GM23338 (cell line): ENCODE results near the gene TAF4. TPM values are rescaled to one million over a fixed set of nuclear protein-coding genes. Genes with fewer than 3 reads are reported as not detected.
A peak's percentile ranks its signal among the peaks of the same experiment; 100 is the strongest.

ENCODE experiments used
- ATAC-seq: fragments of 200-7000 bp; cut with Tn5 transposase; 3 replicates; pipeline ENCODE4 v1.9.1; 2020
- DNase-seq: peaks from one replicate; pipeline ENCODE4 v3.0.0-alpha.2; 2015; ENCODE audit warnings: low spot score
- H2AFZ ChIP-seq: fragments of 200-600 bp; sonication (generic); 2 replicates; pipeline ENCODE4 v1.8.0; 2016; ENCODE audit warnings: antibody characterized with exemption, mild to moderate bottlenecking, moderate library complexity
- H3F3A ChIP-seq: fragments of 200-600 bp; sonication (generic); replicated peaks from 2 replicates; pipeline ENCODE4 v1.8.0; 2017; ENCODE audit warnings: antibody characterized with exemption, mixed run types, low read depth
- H3K27ac ChIP-seq: fragments of 200-600 bp; sonication (generic); 2 replicates; pipeline ENCODE4 v1.6.1; 2016; ENCODE audit warnings: low read depth
- H3K27me3 ChIP-seq: fragments of 200-600 bp; sonication (generic); 2 replicates; pipeline ENCODE4 v1.8.0; 2016; ENCODE audit warnings: mild to moderate bottlenecking, mixed run types, moderate library complexity; ENCODE audit not compliant: insufficient read depth
- H3K36me3 ChIP-seq: fragments of 200-600 bp; sonication (generic); 2 replicates; pipeline ENCODE4 v1.8.0; 2016; ENCODE audit warnings: mild to moderate bottlenecking; ENCODE audit not compliant: insufficient read depth
- H3K4me1 ChIP-seq: fragments of 200-600 bp; sonication (generic); 2 replicates; pipeline ENCODE4 v1.8.0; 2016; ENCODE audit warnings: mild to moderate bottlenecking, moderate library complexity; ENCODE audit not compliant: insufficient read depth
- H3K4me2 ChIP-seq: fragments of 200-600 bp; sonication (generic); 2 replicates; pipeline ENCODE4 v1.7.1; 2017; ENCODE audit warnings: mixed run types
- H3K4me3 ChIP-seq: fragments of 200-600 bp; sonication (generic); 2 replicates; pipeline ENCODE4 v1.6.1; 2016; ENCODE audit warnings: mixed run types
- H3K79me2 ChIP-seq: fragments of 200-600 bp; sonication (generic); replicated peaks from 2 replicates; pipeline ENCODE4 v1.8.0; 2017; ENCODE audit warnings: mild to moderate bottlenecking; ENCODE audit not compliant: insufficient read depth
- H3K9me2 ChIP-seq: fragments of 200-600 bp; sonication (generic); 2 replicates; pipeline ENCODE4 v1.8.0; 2017; ENCODE audit not compliant: insufficient read depth
- H4K20me1 ChIP-seq: fragments of 200-600 bp; sonication (generic); replicated peaks from 2 replicates; pipeline ENCODE4 v1.8.0; 2017; ENCODE audit warnings: mild to moderate bottlenecking; ENCODE audit not compliant: insufficient read depth
- H3K27ac Mint-ChIP-seq: 2 replicates; pipeline ENCODE4 v1.8.0; 2020; ENCODE audit warnings: inconsistent platforms, mild to moderate bottlenecking, moderate library complexity, mixed read lengths
- H3K27me3 Mint-ChIP-seq: 3 replicates; pipeline ENCODE4 v1.8.0; 2022; ENCODE audit warnings: low read depth, mild to moderate bottlenecking, moderate library complexity, mixed read lengths, inconsistent platforms; ENCODE audit not compliant: insufficient read depth, poor library complexity
- H3K36me3 Mint-ChIP-seq: 3 replicates; pipeline ENCODE4 v1.8.0; 2021; ENCODE audit warnings: low read depth, mild to moderate bottlenecking, inconsistent platforms, moderate library complexity, mixed read lengths
- H3K4me1 Mint-ChIP-seq: 3 replicates; pipeline ENCODE4 v1.8.0; 2020; ENCODE audit warnings: mild to moderate bottlenecking, inconsistent platforms, mixed read lengths
- H3K4me3 Mint-ChIP-seq: 3 replicates; pipeline ENCODE4 v1.8.0; 2021; ENCODE audit warnings: moderate library complexity, mild to moderate bottlenecking, inconsistent platforms, mixed read lengths
- H3K9me3 Mint-ChIP-seq: 3 replicates; pipeline ENCODE4 v1.8.0; 2020; ENCODE audit warnings: moderate library complexity, mild to moderate bottlenecking, inconsistent platforms, mixed read lengths
- CREB1 ChIP-seq: fragments of 250-450 bp; sonication (Bioruptor Pico); IDR thresholded peaks from 2 replicates; pipeline ENCODE4 v1.5.0; 2020; ENCODE audit warnings: low read depth, mild to moderate bottlenecking, moderate library complexity
- EZH2 ChIP-seq: fragments of 200-600 bp; sonication (generic); IDR thresholded peaks from one replicate; pipeline ENCODE4 v1.8.0; 2017; ENCODE audit warnings: antibody characterized with exemption, mild to moderate bottlenecking, low read depth; ENCODE audit not compliant: unreplicated experiment
- EZH2phosphoT487 ChIP-seq: fragments of 200-600 bp; sonication (generic); IDR thresholded peaks from one replicate; pipeline ENCODE4 v1.8.1; 2018; ENCODE audit warnings: antibody characterized with exemption; ENCODE audit not compliant: unreplicated experiment
- JUNB ChIP-seq: IDR thresholded peaks from one replicate; pipeline ENCODE4 v1.6.1; 2016; ENCODE audit warnings: antibody characterized with exemption; ENCODE audit not compliant: unreplicated experiment
- NANOG ChIP-seq: IDR thresholded peaks from 2 replicates; pipeline ENCODE4 v1.6.1; 2016; ENCODE audit warnings: antibody characterized with exemption, borderline replicate concordance
- POLR2AphosphoS5 ChIP-seq: IDR thresholded peaks from 2 replicates; pipeline ENCODE4 v1.6.1; 2016; ENCODE audit warnings: antibody characterized with exemption, low read depth
- STAT1 ChIP-seq: IDR thresholded peaks from one replicate; pipeline ENCODE4 v1.6.1; 2016; ENCODE audit warnings: antibody characterized with exemption; ENCODE audit not compliant: unreplicated experiment
- ZNF114 ChIP-seq: fragments of 250-450 bp; sonication (Bioruptor Pico); IDR thresholded peaks from 2 replicates; pipeline ENCODE4 v1.5.0; 2020; ENCODE audit warnings: mild to moderate bottlenecking, moderate library complexity
- ZNF331 ChIP-seq: fragments of 250-450 bp; sonication (Bioruptor Pico); IDR thresholded peaks from 2 replicates; pipeline ENCODE4 v1.5.0; 2020; ENCODE audit warnings: low read depth, mild to moderate bottlenecking, moderate library complexity
- polyA plus RNA-seq: library from polyadenylated mRNA; unstranded; fragments of >200 nt; fragmentation: Nextera tagmentation; extraction: Ambion mirVana; gene quantifications from 2 replicates; pipeline ENCODE4 v1.2.1, GENCODE V29; 2016
- total RNA-seq: library from RNA; depleted of rRNA; stranded (reverse); fragments of >200 nt; shearing (Covaris generic); gene quantifications from 2 replicates; pipeline ENCODE4 v1.2.3, GENCODE V29; 2014
- TF ChIP-seq, protein P1 (sequence below), 2 experiments: fragments of 200-600 bp in 1 of 2; sonication (generic) in 1 of 2; conservative IDR thresholded peaks; 2 replicates each; pipeline versions ENCODE4 v1.5.1 to v1.6.1; 2016 to 2017; ENCODE audit warnings: antibody characterized with exemption in 2 of 2, low read depth in 2 of 2, mild to moderate bottlenecking in 2 of 2, moderate library complexity in 1 of 2
- TF ChIP-seq, protein P2 (sequence below): IDR thresholded peaks from one replicate; pipeline ENCODE4 v1.6.1; 2018; ENCODE audit warnings: antibody characterized with exemption; ENCODE audit not compliant: unreplicated experiment
- TF ChIP-seq, protein P3 (sequence below): IDR thresholded peaks from 2 replicates; pipeline ENCODE4 v1.6.1; 2016; ENCODE audit warnings: antibody characterized with exemption
- TF ChIP-seq, protein P4 (sequence below): fragments of 250-450 bp; sonication (Bioruptor Pico); IDR thresholded peaks from 2 replicates; pipeline ENCODE4 v1.5.0; 2020; ENCODE audit warnings: mild to moderate bottlenecking, moderate library complexity

TAF4 gene
- total and polyA plus RNA-seq, 2 experiments from 2014 or later: 7.2 to 60.0 TPM

DNA sequence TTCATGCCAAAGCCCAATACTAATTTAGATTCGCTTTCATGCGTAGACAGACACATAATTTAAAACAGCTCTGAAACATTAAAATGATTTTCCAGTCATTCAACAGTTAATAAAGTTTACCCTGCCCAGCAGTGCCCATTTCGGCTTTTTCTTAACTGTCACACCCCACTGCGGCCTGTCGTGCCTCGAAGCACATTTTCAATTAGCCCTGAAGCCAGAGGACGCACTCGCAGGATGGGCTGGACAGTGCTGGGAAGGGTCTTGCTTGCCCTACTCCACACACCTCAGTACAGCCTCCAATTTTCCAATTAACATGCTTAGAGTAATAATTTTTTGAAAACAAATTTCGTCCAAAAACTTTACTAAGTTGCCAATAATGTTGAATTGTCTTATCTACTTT is 35.3 kb downstream of the TAF4 start:
- Histone ChIP-seq H3K79me2 (peaks cover 100% of the 10 kb centered on the region), H3K4me1 (peaks cover 29% of the 10 kb centered on the region), H2AFZ (no peak overlapping the region), H3K4me3 (no peak overlapping the region), H3K27ac (peak overlapping the region; percentile 32; the same call in 1 of the 2 replicates), H3K27me3 (no peaks in the 10 kb centered on the region), H3K4me2 (no peak overlapping the region), H3F3A (no peaks in the 10 kb centered on the region), H3K36me3 (no peaks in the 10 kb centered on the region), H3K9me2 (no peaks in the 10 kb centered on the region), H4K20me1 (peaks cover 80% of the 10 kb centered on the region)
- H3K27ac Mint-ChIP-seq: 0 out of 2 replicates have a peak overlapping the region, but pooled peaks have one; percentile 43
- H3K4me3 Mint-ChIP-seq: no peak overlapping the region
- peaks cover 61% of the 10 kb centered on the region for H3K4me1 Mint-ChIP-seq
- H3K27me3 Mint-ChIP-seq: peaks cover 9% of the 10 kb centered on the region
- H3K36me3 Mint-ChIP-seq: no peaks in the 10 kb centered on the region
- DNase-seq: no peak
- no peak for ATAC-seq
- no peaks in the 10 kb centered on the region for H3K9me3 Mint-ChIP-seq
- no peak for TF ChIP-seq STAT1
- no peak for TF ChIP-seq NANOG
- TF ChIP-seq ZNF114 (CRISPR knock-in tag): no peak
- no peak for TF ChIP-seq POLR2AphosphoS5
- no peak for TF ChIP-seq CREB1
- no peak for TF ChIP-seq JUNB
- TF ChIP-seq, protein P1, sequence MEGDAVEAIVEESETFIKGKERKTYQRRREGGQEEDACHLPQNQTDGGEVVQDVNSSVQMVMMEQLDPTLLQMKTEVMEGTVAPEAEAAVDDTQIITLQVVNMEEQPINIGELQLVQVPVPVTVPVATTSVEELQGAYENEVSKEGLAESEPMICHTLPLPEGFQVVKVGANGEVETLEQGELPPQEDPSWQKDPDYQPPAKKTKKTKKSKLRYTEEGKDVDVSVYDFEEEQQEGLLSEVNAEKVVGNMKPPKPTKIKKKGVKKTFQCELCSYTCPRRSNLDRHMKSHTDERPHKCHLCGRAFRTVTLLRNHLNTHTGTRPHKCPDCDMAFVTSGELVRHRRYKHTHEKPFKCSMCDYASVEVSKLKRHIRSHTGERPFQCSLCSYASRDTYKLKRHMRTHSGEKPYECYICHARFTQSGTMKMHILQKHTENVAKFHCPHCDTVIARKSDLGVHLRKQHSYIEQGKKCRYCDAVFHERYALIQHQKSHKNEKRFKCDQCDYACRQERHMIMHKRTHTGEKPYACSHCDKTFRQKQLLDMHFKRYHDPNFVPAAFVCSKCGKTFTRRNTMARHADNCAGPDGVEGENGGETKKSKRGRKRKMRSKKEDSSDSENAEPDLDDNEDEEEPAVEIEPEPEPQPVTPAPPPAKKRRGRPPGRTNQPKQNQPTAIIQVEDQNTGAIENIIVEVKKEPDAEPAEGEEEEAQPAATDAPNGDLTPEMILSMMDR (conservative IDR thresholded peaks at IDR 0.05; ENCODE audit: low read depth in 2 of 2): no peak
- TF ChIP-seq, protein P2, sequence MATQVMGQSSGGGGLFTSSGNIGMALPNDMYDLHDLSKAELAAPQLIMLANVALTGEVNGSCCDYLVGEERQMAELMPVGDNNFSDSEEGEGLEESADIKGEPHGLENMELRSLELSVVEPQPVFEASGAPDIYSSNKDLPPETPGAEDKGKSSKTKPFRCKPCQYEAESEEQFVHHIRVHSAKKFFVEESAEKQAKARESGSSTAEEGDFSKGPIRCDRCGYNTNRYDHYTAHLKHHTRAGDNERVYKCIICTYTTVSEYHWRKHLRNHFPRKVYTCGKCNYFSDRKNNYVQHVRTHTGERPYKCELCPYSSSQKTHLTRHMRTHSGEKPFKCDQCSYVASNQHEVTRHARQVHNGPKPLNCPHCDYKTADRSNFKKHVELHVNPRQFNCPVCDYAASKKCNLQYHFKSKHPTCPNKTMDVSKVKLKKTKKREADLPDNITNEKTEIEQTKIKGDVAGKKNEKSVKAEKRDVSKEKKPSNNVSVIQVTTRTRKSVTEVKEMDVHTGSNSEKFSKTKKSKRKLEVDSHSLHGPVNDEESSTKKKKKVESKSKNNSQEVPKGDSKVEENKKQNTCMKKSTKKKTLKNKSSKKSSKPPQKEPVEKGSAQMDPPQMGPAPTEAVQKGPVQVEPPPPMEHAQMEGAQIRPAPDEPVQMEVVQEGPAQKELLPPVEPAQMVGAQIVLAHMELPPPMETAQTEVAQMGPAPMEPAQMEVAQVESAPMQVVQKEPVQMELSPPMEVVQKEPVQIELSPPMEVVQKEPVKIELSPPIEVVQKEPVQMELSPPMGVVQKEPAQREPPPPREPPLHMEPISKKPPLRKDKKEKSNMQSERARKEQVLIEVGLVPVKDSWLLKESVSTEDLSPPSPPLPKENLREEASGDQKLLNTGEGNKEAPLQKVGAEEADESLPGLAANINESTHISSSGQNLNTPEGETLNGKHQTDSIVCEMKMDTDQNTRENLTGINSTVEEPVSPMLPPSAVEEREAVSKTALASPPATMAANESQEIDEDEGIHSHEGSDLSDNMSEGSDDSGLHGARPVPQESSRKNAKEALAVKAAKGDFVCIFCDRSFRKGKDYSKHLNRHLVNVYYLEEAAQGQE: no peak
- TF ChIP-seq, protein P3, sequence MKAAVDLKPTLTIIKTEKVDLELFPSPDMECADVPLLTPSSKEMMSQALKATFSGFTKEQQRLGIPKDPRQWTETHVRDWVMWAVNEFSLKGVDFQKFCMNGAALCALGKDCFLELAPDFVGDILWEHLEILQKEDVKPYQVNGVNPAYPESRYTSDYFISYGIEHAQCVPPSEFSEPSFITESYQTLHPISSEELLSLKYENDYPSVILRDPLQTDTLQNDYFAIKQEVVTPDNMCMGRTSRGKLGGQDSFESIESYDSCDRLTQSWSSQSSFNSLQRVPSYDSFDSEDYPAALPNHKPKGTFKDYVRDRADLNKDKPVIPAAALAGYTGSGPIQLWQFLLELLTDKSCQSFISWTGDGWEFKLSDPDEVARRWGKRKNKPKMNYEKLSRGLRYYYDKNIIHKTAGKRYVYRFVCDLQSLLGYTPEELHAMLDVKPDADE: no peak
- TF ChIP-seq EZH2phosphoT487: no peak
- no peak for TF ChIP-seq EZH2
- no peak for TF ChIP-seq ZNF331 (CRISPR knock-in tag)
- TF ChIP-seq, protein P4, sequence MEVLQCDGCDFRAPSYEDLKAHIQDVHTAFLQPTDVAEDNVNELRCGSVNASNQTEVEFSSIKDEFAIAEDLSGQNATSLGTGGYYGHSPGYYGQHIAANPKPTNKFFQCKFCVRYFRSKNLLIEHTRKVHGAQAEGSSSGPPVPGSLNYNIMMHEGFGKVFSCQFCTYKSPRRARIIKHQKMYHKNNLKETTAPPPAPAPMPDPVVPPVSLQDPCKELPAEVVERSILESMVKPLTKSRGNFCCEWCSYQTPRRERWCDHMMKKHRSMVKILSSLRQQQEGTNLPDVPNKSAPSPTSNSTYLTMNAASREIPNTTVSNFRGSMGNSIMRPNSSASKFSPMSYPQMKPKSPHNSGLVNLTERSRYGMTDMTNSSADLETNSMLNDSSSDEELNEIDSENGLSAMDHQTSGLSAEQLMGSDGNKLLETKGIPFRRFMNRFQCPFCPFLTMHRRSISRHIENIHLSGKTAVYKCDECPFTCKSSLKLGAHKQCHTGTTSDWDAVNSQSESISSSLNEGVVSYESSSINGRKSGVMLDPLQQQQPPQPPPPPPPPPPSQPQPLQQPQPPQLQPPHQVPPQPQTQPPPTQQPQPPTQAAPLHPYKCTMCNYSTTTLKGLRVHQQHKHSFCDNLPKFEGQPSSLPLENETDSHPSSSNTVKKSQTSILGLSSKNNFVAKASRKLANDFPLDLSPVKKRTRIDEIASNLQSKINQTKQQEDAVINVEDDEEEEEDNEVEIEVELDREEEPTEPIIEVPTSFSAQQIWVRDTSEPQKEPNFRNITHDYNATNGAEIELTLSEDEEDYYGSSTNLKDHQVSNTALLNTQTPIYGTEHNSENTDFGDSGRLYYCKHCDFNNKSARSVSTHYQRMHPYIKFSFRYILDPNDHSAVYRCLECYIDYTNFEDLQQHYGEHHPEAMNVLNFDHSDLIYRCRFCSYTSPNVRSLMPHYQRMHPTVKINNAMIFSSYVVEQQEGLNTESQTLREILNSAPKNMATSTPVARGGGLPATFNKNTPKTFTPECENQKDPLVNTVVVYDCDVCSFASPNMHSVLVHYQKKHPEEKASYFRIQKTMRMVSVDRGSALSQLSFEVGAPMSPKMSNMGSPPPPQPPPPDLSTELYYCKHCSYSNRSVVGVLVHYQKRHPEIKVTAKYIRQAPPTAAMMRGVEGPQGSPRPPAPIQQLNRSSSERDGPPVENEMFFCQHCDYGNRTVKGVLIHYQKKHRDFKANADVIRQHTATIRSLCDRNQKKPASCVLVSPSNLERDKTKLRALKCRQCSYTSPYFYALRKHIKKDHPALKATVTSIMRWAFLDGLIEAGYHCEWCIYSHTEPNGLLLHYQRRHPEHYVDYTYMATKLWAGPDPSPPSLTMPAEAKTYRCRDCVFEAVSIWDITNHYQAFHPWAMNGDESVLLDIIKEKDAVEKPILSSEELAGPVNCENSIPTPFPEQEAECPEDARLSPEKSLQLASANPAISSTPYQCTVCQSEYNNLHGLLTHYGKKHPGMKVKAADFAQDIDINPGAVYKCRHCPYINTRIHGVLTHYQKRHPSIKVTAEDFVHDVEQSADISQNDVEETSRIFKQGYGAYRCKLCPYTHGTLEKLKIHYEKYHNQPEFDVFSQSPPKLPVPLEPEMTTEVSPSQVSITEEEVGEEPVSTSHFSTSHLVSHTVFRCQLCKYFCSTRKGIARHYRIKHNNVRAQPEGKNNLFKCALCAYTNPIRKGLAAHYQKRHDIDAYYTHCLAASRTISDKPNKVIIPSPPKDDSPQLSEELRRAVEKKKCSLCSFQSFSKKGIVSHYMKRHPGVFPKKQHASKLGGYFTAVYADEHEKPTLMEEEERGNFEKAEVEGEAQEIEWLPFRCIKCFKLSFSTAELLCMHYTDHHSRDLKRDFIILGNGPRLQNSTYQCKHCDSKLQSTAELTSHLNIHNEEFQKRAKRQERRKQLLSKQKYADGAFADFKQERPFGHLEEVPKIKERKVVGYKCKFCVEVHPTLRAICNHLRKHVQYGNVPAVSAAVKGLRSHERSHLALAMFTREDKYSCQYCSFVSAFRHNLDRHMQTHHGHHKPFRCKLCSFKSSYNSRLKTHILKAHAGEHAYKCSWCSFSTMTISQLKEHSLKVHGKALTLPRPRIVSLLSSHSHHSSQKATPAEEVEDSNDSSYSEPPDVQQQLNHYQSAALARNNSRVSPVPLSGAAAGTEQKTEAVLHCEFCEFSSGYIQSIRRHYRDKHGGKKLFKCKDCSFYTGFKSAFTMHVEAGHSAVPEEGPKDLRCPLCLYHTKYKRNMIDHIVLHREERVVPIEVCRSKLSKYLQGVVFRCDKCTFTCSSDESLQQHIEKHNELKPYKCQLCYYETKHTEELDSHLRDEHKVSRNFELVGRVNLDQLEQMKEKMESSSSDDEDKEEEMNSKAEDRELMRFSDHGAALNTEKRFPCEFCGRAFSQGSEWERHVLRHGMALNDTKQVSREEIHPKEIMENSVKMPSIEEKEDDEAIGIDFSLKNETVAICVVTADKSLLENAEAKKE (CRISPR knock-in tag): no peak
